Measurements from ENCODE around the gene PRKG2.

Gene PRKG2

GRCh38 chr4:81049330-81049729 lies 165.7 kb downstream of the PRKG2 start:
- Histone ChIP-seq H3K4me1 (ENCODE audit: control insufficient read depth, low read depth, low read length) (peaks cover 5% of the 10 kb centered on the region), H3K9me3 (ENCODE audit: control insufficient read depth, low read depth, low read length) (no peaks in the 10 kb centered on the region), H3K9ac (ENCODE audit: low read length) (no peak overlapping the region), H3K27me3 (ENCODE audit: control insufficient read depth, insufficient read depth, low read length) (no peaks in the 10 kb centered on the region), H3K27ac (ENCODE audit: low read length) (no peak overlapping the region), H3K4me3 (ENCODE audit: low read length) (no peak overlapping the region), H3K36me3 (ENCODE audit: control insufficient read depth, low read depth, low read length) (no peaks in the 10 kb centered on the region)

GRCh38 chr4:81042578-81043365 lies 172.2 kb downstream of the PRKG2 start:
- Histone ChIP-seq H3K27me3 (ENCODE audit: control insufficient read depth, insufficient read depth, low read length) (no peaks in the 10 kb centered on the region), H3K4me1 (ENCODE audit: control insufficient read depth, low read depth, low read length) (no peaks in the 10 kb centered on the region), H3K27ac (ENCODE audit: low read length) (no peak overlapping the region), H3K4me3 (ENCODE audit: low read length) (no peak overlapping the region), H3K36me3 (ENCODE audit: control insufficient read depth, low read depth, low read length) (no peaks in the 10 kb centered on the region), H3K9me3 (ENCODE audit: control insufficient read depth, low read depth, low read length) (no peaks in the 10 kb centered on the region), H3K9ac (ENCODE audit: low read length) (no peak overlapping the region)

DNA sequence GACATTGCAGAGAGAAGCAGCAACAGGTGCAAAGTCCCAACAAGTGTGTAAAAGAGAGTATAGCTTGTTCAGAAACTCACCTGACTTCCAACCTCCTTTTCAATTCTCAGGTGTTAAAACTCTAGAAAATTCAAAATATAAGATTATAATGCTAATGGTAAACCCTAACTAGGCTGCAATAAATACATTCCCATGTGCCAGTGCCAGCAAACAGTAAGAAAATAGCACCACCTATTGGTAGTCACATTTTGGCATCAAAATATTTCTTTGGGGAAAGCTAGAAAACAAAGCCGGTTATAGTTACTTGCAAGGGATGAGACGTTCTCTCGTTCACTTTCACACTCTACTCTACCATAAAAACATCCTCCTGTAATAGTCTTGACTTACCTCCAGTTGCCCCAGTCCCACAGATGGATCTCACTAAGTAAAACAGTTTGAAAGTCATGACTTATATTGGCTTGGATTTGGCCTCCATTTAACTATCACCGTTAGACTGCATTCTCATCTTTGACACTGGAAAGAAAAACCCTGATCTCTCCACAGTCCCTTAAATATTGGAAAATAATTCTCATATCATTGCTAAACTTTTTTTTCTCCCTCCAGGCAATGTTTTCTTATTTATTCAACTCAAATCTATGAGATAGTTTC lies 174.9 kb downstream of the PRKG2 start:
- Histone ChIP-seq H3K27ac (ENCODE audit: low read length) (no peak overlapping the region), H3K9me3 (ENCODE audit: control insufficient read depth, low read depth, low read length) (no peaks in the 10 kb centered on the region), H3K4me1 (ENCODE audit: control insufficient read depth, low read depth, low read length) (no peaks in the 10 kb centered on the region), H3K4me3 (ENCODE audit: low read length) (no peak overlapping the region), H3K36me3 (ENCODE audit: control insufficient read depth, low read depth, low read length) (no peaks in the 10 kb centered on the region), H3K9ac (ENCODE audit: low read length) (no peak overlapping the region), H3K27me3 (ENCODE audit: control insufficient read depth, insufficient read depth, low read length) (no peaks in the 10 kb centered on the region)

- Histone ChIP-seq H3K27ac (ENCODE audit: low read length) (no peak overlapping the region), H3K27me3 (ENCODE audit: control insufficient read depth, insufficient read depth, low read length) (no peaks in the 10 kb centered on the region), H3K9ac (ENCODE audit: low read length) (no peak overlapping the region), H3K4me3 (ENCODE audit: low read length) (no peak overlapping the region), H3K4me1 (ENCODE audit: control insufficient read depth, low read depth, low read length) (no peaks in the 10 kb centered on the region), H3K9me3 (ENCODE audit: control insufficient read depth, low read depth, low read length) (no peaks in the 10 kb centered on the region), H3K36me3 (ENCODE audit: control insufficient read depth, low read depth, low read length) (no peaks in the 10 kb centered on the region)
These were observed 175.6 kb downstream of the PRKG2 start for GRCh38 chr4:81039351-81039972.

GRCh38 chr4:81038636-81039350 lies 176.2 kb downstream of the PRKG2 start:
- no peak overlapping the region for H3K9ac ChIP-seq (ENCODE audit: low read length)
- no peaks in the 10 kb centered on the region for H3K36me3 ChIP-seq (ENCODE audit: control insufficient read depth, low read depth, low read length)
- H3K27ac ChIP-seq (ENCODE audit: low read length): no peak overlapping the region
- H3K9me3 ChIP-seq (ENCODE audit: control insufficient read depth, low read depth, low read length): no peaks in the 10 kb centered on the region
- H3K4me1 ChIP-seq (ENCODE audit: control insufficient read depth, low read depth, low read length): no peaks in the 10 kb centered on the region
- peaks cover 4% of the 10 kb centered on the region for H3K27me3 ChIP-seq (ENCODE audit: control insufficient read depth, insufficient read depth, low read length)
- no peak overlapping the region for H3K4me3 ChIP-seq (ENCODE audit: low read length)

All from iPS-18a (cell line).